Liver (tissue), 5 donors: ENCODE measurements around the gene CRP. TPM values are rescaled to one million over a fixed set of nuclear protein-coding genes. Genes with fewer than 3 reads are reported as not detected.

Source experiments
- EGR1 ChIP-seq, 2 donors: IDR thresholded peaks; 2 replicates each; pipeline ENCODE4 v1.6.1; 2016 to 2018; ENCODE audit warnings: antibody characterized with exemption in 2 of 2, low read depth in 2 of 2
- FOXA1 ChIP-seq: IDR thresholded peaks from 2 replicates; pipeline ENCODE4 v1.6.1; 2016; ENCODE audit warnings: antibody characterized with exemption
- YY1 ChIP-seq: IDR thresholded peaks from 2 replicates; pipeline ENCODE4 v1.6.1; 2016; ENCODE audit warnings: antibody characterized with exemption, mild to moderate bottlenecking
- polyA plus RNA-seq, 2 donors: library from polyadenylated mRNA; stranded (reverse) in 1 of 2; unstranded in 1 of 2; fragments of 200-250 nt in 1 of 2; fragments of >200 nt in 1 of 2; fragmentation: Nextera tagmentation in 1 of 2; extraction: Ambion mirVana in 1 of 2; gene quantifications; one replicate each; pipeline versions ENCODE4 v1.2.1 to v1.2.3, GENCODE V29; 2013 to 2015
- total RNA-seq, 2 donors: library from RNA; depleted of rRNA; stranded (reverse); fragments of >200 nt; gene quantifications; one replicate each; pipeline ENCODE4 v1.2.3, GENCODE V29; 2014
- donor health status: healthy.
- donor health status: healthy.
- donor health status: healthy.

Gene CRP
- total and polyA plus RNA-seq, 4 donors = 103 to 13,117 (median 4,465) TPM

- TF ChIP-seq EGR1 (IDR thresholded peaks at IDR 0.05; ENCODE audit: low read depth in 2 of 2) (no peak), FOXA1 (no peak), YY1 (no peak)
These were observed 50.8 kb downstream of the CRP start (continued) for GRCh38 chr1:159663552-159663951.

Other genes with a start within 250 kb of the CRP start
- gene OR10J5, start 178.6 kb downstream of the CRP start, total RNA-seq = 1 to 10 TPM in 1 of 2 donors, not detected in 1; 5.7 TPM
- under 1 TPM in 1 of 2 donors, not detected in 1; 0.46 TPM for gene OR10J5, start 178.6 kb downstream of the CRP start, polyA plus RNA-seq
- 1,000 to 10,000 TPM in 1 of 2 donors, 100 to 1,000 TPM in 1; 162 to 1,740 TPM for gene APCS, start 126.8 kb downstream of the CRP start, total RNA-seq
- gene APCS, start 126.8 kb downstream of the CRP start, polyA plus RNA-seq = 1,000 to 10,000 TPM; 2,014 to 5,859 TPM
- 10 to 100 TPM; 26.6 to 91.4 TPM for gene DUSP23, start 66.4 kb upstream of the CRP start, total RNA-seq
- 100 to 1,000 TPM; 135 to 192 TPM for gene DUSP23, start 66.4 kb upstream of the CRP start, polyA plus RNA-seq
- gene FCRL6, start 87.8 kb upstream of the CRP start, total RNA-seq = 1 to 10 TPM in 1 of 2 donors, under 1 TPM in 1; 0.09 to 2.7 TPM
- gene FCRL6, start 87.8 kb upstream of the CRP start, polyA plus RNA-seq = 1 to 10 TPM in 1 of 2 donors, under 1 TPM in 1; 0.40 to 1.0 TPM
- 1 to 10 TPM in 1 of 2 donors, under 1 TPM in 1; 0.28 to 1.2 TPM for gene SLAMF8, start 112.3 kb upstream of the CRP start, total RNA-seq
- 1 to 10 TPM; 1.1 to 1.6 TPM for gene SLAMF8, start 112.3 kb upstream of the CRP start, polyA plus RNA-seq
- gene VSIG8, start 148.1 kb upstream of the CRP start, total RNA-seq = under 1 TPM in 1 of 2 donors, not detected in 1; 0.08 TPM
- gene VSIG8, start 148.1 kb upstream of the CRP start, polyA plus RNA-seq = not detected
- not detected for gene CFAP45, start 185.6 kb upstream of the CRP start, total RNA-seq
- under 1 TPM; 0.03 to 0.24 TPM for gene CFAP45, start 185.6 kb upstream of the CRP start, polyA plus RNA-seq
- gene TAGLN2, start 210.9 kb upstream of the CRP start, total RNA-seq = 10 to 100 TPM; 46.4 to 81.8 TPM
- gene TAGLN2, start 210.9 kb upstream of the CRP start, polyA plus RNA-seq = 100 to 1,000 TPM in 1 of 2 donors, 10 to 100 TPM in 1; 77.8 to 113 TPM
- 10 to 100 TPM in 1 of 2 donors, under 1 TPM in 1; 0.14 to 18.2 TPM for gene IGSF9, start 231.0 kb upstream of the CRP start, total RNA-seq
- gene IGSF9, start 231.0 kb upstream of the CRP start, polyA plus RNA-seq = 10 to 100 TPM; 14.0 to 21.3 TPM
- gene SLAMF9, start 239.6 kb upstream of the CRP start, total RNA-seq = under 1 TPM in 1 of 2 donors, not detected in 1; 0.25 TPM
- gene SLAMF9, start 239.6 kb upstream of the CRP start, polyA plus RNA-seq = under 1 TPM; 0.64 to 0.68 TPM